Fibroblast of lung (primary cell): Measurements from ENCODE around the gene FBN3. TPM values are rescaled to one million over a fixed set of nuclear protein-coding genes. Genes with fewer than 3 reads are reported as not detected.

ENCODE experiments used
- DNase-seq, 2 donors: peaks; one replicate each; pipeline versions ENCODE4 v3.0.0 to v3.0.0-alpha.2; 2010; ENCODE audit warnings: low read depth in 2 of 2
- H2AFZ ChIP-seq: 2 replicates; pipeline ENCODE4 v1.5.1; 2012; ENCODE audit warnings: low read length, control low read depth, inconsistent platforms
- H3K27ac ChIP-seq: 2 replicates; pipeline ENCODE4 v1.5.1; 2011; ENCODE audit warnings: low read length, control low read depth; ENCODE audit not compliant: insufficient read depth
- H3K27me3 ChIP-seq: 2 replicates; pipeline ENCODE4 v1.5.1; 2011; ENCODE audit warnings: mild to moderate bottlenecking, low read length; ENCODE audit not compliant: control insufficient read depth, insufficient read depth
- H3K36me3 ChIP-seq: 2 replicates; pipeline ENCODE4 v1.5.1; 2011; ENCODE audit warnings: low read length; ENCODE audit not compliant: control insufficient read depth, insufficient read depth
- H3K4me1 ChIP-seq: 2 replicates; pipeline ENCODE4 v1.5.1; 2011; ENCODE audit warnings: low read length; ENCODE audit not compliant: control insufficient read depth, insufficient read depth; ENCODE audit errors: extremely low read depth
- H3K4me2 ChIP-seq: 2 replicates; pipeline ENCODE4 v1.5.1; 2011; ENCODE audit warnings: low read length, control low read depth; ENCODE audit not compliant: insufficient read depth; ENCODE audit errors: extremely low read depth
- H3K4me3 ChIP-seq, 4 experiments: fragments of 200-600 bp in 1 of 4; sonication (generic) in 1 of 4; replicated peaks in 1 of 4; 2 replicates each; pipeline ENCODE4 v1.5.1; 2011 to 2016; ENCODE audit warnings: low read length in 4 of 4, low read depth in 3 of 4, mild to moderate bottlenecking in 3 of 4, control low read depth in 2 of 4, inconsistent platforms in 1 of 4, mixed read lengths in 1 of 4; ENCODE audit not compliant: insufficient read depth in 1 of 4; ENCODE audit errors: control extremely low read depth in 1 of 4
- H3K79me2 ChIP-seq: 2 replicates; pipeline ENCODE4 v1.5.1; 2012; ENCODE audit warnings: mild to moderate bottlenecking, low read length, inconsistent platforms; ENCODE audit not compliant: control insufficient read depth, insufficient read depth
- H3K9ac ChIP-seq: 2 replicates; pipeline ENCODE4 v1.5.1; 2011; ENCODE audit warnings: mild to moderate bottlenecking, low read length, control low read depth; ENCODE audit not compliant: insufficient read depth
- H3K9me3 ChIP-seq: 2 replicates; pipeline ENCODE4 v1.5.1; 2012; ENCODE audit warnings: low read depth, low read length; ENCODE audit not compliant: control insufficient read depth, insufficient read depth
- H4K20me1 ChIP-seq: 2 replicates; pipeline ENCODE4 v1.5.1; 2011; ENCODE audit warnings: low read length; ENCODE audit not compliant: control insufficient read depth, insufficient read depth; ENCODE audit errors: extremely low read depth
- CTCF ChIP-seq, 2 donors: IDR thresholded peaks in 1 of 2; conservative IDR thresholded peaks in 1 of 2; 1 replicate in 1 of 2; 2 replicates in 1 of 2; pipeline ENCODE4 v1.5.1; 2011 to 2012; ENCODE audit warnings: low read length in 2 of 2, control low read depth in 1 of 2, inconsistent platforms in 1 of 2, low read depth in 1 of 2, mild to moderate bottlenecking in 1 of 2
- EZH2 ChIP-seq: IDR thresholded peaks from 2 replicates; pipeline ENCODE4 v1.5.1; 2012; ENCODE audit warnings: low read length, control low read depth, mild to moderate bottlenecking; ENCODE audit errors: missing control alignments
- polyA plus RNA-seq, 2 donors: library from polyadenylated mRNA; depleted of rRNA in 1 of 2; stranded (reverse) in 1 of 2; unstranded in 1 of 2; fragments of >200 nt; gene quantifications; 2 replicates each; pipeline ENCODE4 v1.2.1, GENCODE V29; 2011 to 2012; ENCODE audit warnings: missing spikeins in 1 of 2
- total RNA-seq: library from RNA; depleted of rRNA; stranded (reverse); fragments of >200 nt; gene quantifications from 2 replicates; pipeline ENCODE4 v1.2.1, GENCODE V29; 2014

The FBN3 gene
- total and polyA plus RNA-seq, 2 donors (not counting 1 experiment from before 2014, with no cell fraction given), result under 0.01 TPM; not detected in 1

- no peak overlapping the region for H3K4me2 ChIP-seq
- H3K36me3 ChIP-seq, result no peaks in the 10 kb centered on the region
- TF ChIP-seq CTCF (conservative IDR thresholded peaks at IDR 0.05 in 1 of 2, IDR thresholded peaks at IDR 0.05 in 1 of 2; ENCODE audit: low read depth in 1 of 2, low read length in 2 of 2) (no peak), EZH2 (no peak)
- H2AFZ ChIP-seq, result no peak overlapping the region
- no peaks in the 10 kb centered on the region for H3K79me2 ChIP-seq
- no peak for DNase-seq
- H3K4me3 ChIP-seq, result no peak overlapping the region
- no peaks in the 10 kb centered on the region for H3K4me1 ChIP-seq
- H4K20me1 ChIP-seq, result no peaks in the 10 kb centered on the region
- H3K27ac ChIP-seq, result no peak overlapping the region
- H3K27me3 ChIP-seq, result no peaks in the 10 kb centered on the region
- no peaks in the 10 kb centered on the region for H3K9me3 ChIP-seq
- no peak overlapping the region for H3K9ac ChIP-seq
Measured at GRCh38 chr19:8065875-8066261, 83.5 kb downstream of the FBN3 start.

DNA sequence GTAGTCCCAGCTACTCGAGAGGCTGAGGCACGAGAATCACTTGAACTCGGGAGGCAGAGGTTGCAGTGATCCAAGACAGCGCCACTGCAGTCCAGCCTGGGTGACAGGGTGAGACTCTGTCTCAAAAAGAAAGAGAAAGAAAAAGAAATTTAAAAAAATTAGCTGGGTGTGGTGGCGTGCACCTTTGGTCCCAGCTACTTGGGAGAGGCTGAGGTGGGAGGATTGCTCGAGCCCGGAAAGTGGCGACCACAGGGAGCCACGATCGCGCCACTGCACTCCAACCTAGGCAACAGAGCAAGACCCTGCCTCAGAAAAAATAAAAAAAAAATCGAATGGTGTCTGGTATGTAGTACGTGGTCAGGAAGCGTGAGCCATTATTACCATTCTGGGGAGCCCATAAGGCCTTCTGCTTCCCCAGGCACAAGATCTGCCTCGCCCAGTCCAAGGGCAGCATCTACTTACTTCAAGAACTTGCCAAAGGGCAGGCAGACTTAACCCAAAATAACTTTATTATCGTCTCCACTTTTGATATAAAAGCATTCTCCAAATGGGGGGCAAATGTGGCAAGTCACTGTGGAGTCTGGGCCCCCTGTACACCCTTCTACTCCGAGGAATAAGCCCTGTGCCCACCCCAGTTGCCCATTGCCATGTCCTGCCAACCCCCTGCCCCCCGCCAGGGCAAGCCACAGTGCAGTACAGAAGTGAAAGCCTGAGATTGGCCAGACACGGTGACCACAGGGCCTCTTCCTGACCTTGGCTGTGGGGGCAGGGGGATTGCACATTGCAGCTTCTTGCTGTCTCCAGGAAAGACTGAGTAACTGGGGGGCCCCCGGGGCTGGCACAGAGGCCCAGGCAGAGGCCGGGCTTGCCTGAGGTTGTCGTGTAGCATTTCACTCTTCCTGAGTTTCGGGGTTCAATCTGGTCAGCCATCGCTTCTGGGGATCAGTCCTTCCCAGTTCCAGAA is 84.2 kb downstream of the FBN3 start:
- no peak for DNase-seq
- TF ChIP-seq CTCF (conservative IDR thresholded peaks at IDR 0.05 in 1 of 2, IDR thresholded peaks at IDR 0.05 in 1 of 2; ENCODE audit: low read depth in 1 of 2, low read length in 2 of 2) (no peak), EZH2 (no peak)

DNA sequence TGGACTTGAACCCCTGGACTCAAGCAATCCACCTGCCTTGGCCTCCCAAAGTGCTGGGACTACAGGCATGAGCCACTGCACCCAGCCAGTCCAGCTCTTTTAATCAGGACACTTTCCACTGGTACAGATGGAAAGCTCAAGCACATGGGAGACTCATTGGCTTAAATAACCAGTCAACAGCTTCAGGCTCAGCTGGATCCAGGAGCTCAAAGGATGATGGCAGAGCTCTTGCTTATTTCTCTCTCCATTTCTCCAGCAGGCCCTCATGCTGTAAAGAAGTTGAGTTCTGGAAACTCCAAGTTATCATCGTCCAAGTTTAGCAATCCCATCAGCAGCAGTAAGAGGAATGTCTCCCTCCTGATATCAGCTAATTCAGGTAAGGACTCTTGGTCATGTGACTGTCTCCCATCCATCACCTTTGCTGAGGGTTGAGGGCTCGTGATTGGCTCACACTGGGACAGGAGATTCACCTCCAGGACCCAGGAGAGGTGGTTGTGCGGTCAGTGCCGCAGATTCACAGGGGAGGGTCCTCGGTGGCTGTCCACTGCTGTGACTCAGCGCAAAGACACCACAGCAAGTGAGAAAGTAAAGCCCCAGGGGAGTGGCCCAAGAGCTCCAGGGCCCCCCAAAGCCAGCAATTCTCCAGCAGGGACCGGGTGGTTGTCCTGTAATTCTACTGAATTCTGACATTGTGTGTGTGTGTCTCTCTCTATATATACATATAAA is 91.7 kb downstream of the FBN3 start:
- TF ChIP-seq EZH2 (no peak), CTCF (conservative IDR thresholded peaks at IDR 0.05 in 1 of 2, IDR thresholded peaks at IDR 0.05 in 1 of 2; ENCODE audit: low read depth in 1 of 2, low read length in 2 of 2) (no peak)
- no peak overlapping the region for H2AFZ ChIP-seq

More for the DNA sequence above, 84.2 kb downstream of the FBN3 start:
- Histone ChIP-seq H3K4me2 (no peak overlapping the region), H3K27ac (no peak overlapping the region), H3K79me2 (no peaks in the 10 kb centered on the region), H3K4me1 (no peaks in the 10 kb centered on the region), H3K9me3 (no peaks in the 10 kb centered on the region), H2AFZ (no peak overlapping the region), H3K36me3 (no peaks in the 10 kb centered on the region), H3K27me3 (no peaks in the 10 kb centered on the region), H3K4me3 (no peak overlapping the region), H4K20me1 (no peaks in the 10 kb centered on the region), H3K9ac (no peak overlapping the region)

More for the DNA sequence above, 91.7 kb downstream of the FBN3 start:
- Histone ChIP-seq H3K27me3 (no peaks in the 10 kb centered on the region), H3K9ac (no peak overlapping the region), H3K4me3 (no peak overlapping the region), H4K20me1 (no peaks in the 10 kb centered on the region), H3K36me3 (no peaks in the 10 kb centered on the region), H3K4me2 (no peak overlapping the region), H3K27ac (no peak overlapping the region), H3K79me2 (no peaks in the 10 kb centered on the region), H3K4me1 (no peaks in the 10 kb centered on the region), H3K9me3 (no peaks in the 10 kb centered on the region)
- no peak for DNase-seq
